ENCODE results near the gene TUT4.
A peak's percentile ranks its signal among the peaks of the same experiment; 100 is the strongest.

The TUT4 gene

DNA sequence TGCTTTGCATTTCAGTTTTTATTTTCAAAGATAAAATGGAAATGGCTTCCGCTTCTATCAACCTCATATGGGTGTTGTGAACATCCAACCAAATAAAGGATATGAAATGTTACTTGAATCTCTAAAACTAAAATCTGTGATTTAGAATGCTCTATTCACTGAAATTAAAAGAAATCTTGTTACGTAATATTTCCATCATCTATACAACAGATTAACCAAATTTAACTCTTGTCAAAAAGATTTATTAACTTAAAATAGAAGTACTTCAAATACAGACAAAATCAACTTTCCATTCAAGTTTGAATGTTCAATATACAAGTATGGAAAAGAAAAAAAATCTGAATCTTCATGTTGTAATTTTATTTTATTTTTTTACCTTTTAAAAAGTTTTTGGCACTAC lies 129.8 kb downstream of the TUT4 start:
- CTCF ChIA-PET: interaction anchor here (0.6 kb wide), 1 partner anchor 58 kb away, joined by 3 read pairs; no protein-coding TSS in a partner anchor
- POLR2A ChIA-PET (ENCODE audit: low non-redundant PET): no interaction called here
- TF ChIP-seq, protein P1, sequence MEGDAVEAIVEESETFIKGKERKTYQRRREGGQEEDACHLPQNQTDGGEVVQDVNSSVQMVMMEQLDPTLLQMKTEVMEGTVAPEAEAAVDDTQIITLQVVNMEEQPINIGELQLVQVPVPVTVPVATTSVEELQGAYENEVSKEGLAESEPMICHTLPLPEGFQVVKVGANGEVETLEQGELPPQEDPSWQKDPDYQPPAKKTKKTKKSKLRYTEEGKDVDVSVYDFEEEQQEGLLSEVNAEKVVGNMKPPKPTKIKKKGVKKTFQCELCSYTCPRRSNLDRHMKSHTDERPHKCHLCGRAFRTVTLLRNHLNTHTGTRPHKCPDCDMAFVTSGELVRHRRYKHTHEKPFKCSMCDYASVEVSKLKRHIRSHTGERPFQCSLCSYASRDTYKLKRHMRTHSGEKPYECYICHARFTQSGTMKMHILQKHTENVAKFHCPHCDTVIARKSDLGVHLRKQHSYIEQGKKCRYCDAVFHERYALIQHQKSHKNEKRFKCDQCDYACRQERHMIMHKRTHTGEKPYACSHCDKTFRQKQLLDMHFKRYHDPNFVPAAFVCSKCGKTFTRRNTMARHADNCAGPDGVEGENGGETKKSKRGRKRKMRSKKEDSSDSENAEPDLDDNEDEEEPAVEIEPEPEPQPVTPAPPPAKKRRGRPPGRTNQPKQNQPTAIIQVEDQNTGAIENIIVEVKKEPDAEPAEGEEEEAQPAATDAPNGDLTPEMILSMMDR (conservative IDR thresholded peaks at IDR 0.05; ENCODE audit: low read depth): no peak
- no peak for DNase-seq (ENCODE audit: low spot score)
- no peak overlapping the region for H3K27ac ChIP-seq

DNA sequence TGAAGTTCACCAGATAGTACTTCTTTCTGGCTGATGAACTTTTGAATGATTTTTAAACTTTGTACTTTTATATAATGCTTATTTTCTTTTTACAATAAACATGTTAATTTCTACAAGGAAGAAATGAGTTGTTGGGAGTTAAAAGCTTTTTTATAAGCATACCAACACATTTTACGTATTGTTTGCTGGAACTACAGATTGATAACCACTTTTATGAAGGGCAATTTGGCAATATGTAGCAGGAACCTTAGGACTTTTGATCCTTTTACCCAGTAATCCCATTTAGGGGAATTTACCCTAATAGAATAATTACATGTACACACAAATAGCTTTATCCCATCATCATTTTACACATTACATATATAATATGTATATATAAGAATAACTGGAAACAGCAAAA lies 132.2 kb downstream of the TUT4 start:
- ChIA-PET CTCF (interaction anchor here (0.6 kb wide), 1 partner anchor 238 kb away, joined by 3 read pairs; no protein-coding TSS in a partner anchor), POLR2A (ENCODE audit: low non-redundant PET) (no interaction called here)
- TF ChIP-seq, protein P1 (conservative IDR thresholded peaks at IDR 0.05; ENCODE audit: low read depth): no peak
- H3K27ac ChIP-seq: no peak overlapping the region
- DNase-seq (ENCODE audit: low spot score): no peak

DNA sequence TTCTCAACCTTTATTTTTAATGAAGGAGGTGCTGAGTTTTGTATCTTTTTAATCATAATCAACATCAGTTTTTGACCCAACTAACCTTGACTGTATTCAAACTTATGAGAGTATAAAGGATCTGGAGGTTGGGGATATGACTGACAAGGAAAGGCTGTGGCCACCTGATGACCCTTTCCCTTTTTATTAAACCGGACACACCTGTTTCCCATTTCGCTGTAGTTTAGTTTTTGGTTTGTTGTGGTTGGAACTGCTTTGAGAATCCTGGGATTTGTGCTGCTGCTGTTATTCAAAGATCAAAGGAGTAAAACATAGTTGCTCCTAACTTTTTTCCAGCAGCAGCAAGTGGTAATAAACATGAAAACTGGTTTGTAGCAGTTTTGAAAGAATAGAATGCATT lies 136.1 kb downstream of the TUT4 start:
- ChIA-PET CTCF (no interaction called here), POLR2A (ENCODE audit: low non-redundant PET) (no interaction called here)
- no peak for DNase-seq (ENCODE audit: low spot score)
- TF ChIP-seq, protein P1 (conservative IDR thresholded peaks at IDR 0.05; ENCODE audit: low read depth): no peak
- H3K27ac ChIP-seq: no peak overlapping the region

DNA sequence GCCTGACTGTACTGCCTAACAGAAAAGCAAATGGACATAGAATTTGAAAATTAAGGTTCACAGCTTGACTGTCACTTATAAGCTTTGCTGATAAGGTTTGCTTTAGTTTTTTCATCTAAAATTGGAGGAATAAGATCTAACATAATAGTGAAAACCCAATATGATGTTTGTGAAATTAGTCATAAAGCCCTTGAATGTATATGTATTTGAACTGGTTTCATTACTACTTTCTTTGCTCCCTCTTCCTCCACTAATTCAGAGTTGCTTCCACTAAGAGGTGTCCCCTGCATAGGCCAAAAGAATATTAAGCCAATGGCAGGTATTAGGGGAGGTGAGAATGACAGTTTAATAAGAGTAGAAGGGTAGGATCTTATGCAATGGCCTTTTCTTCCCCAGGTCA lies 137.9 kb downstream of the TUT4 start:
- no peak overlapping the region for H3K27ac ChIP-seq
- DNase-seq (ENCODE audit: low spot score): no peak
- POLR2A ChIA-PET (ENCODE audit: low non-redundant PET): no interaction called here
- CTCF ChIA-PET: no interaction called here
- TF ChIP-seq, protein P1 (conservative IDR thresholded peaks at IDR 0.05; ENCODE audit: low read depth): no peak

DNA sequence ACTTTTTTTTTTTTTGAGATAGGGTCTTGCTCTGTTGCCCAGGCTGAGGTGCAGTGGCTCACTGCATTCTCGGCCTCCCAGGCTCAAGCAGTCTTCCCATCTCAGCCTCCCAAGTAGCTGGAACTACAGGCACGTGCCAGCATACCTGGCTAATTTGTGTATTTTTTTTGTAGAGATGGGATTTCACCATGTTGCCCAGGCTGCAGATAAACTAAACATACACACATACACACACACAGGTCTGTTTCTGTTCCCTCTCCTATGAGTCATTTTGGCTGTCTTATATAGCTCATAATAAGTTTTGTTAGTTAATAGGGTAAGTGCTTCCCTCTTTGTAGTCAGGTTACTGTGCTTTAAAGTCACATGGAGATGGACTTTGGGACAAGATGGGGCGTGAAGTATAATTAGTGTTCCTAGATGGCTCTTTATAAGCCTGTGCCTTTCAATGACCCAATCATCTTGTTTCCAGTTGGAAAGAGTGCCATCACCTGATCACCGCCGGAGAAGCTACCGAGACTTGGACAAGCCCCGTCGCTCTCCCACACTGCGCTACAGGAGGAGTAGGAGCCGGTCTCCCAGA lies 139.4 kb downstream of the TUT4 start:
- POLR2A ChIA-PET (ENCODE audit: low non-redundant PET): interaction anchor here (0.6 to 0.7 kb wide), 2 partner anchors 10 to 506 kb away, joined by 3 read pairs; no protein-coding TSS in a partner anchor
- no peak for DNase-seq (ENCODE audit: low spot score)

DNA sequence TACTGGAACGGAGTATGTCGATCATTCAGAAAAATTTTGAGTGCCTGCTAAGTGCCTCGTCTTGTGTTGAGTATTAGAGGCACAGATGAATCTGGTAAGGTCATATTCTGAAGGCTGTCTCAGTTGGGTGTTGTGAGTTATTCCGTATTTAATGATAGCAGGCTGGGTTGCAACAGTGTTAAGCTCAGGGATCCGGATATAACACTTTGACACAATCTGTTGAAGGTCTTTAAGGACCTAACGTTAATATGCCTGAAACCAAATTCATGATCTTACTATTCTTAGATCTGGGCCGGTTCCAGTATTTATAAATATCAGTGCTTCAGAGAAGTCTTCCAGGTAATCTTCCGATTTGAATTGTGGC lies 147.9 kb downstream of the TUT4 start:
- no peak for DNase-seq (ENCODE audit: low spot score)
- CTCF ChIA-PET: interaction anchor here (0.6 to 1.0 kb wide), 3 partner anchors 34 to 245 kb away, joined by 3 to 4 read pairs (median 4); no protein-coding TSS in a partner anchor
- POLR2A ChIA-PET (ENCODE audit: low non-redundant PET): interaction anchor here (0.5 to 0.8 kb wide), 3 partner anchors 35 to 350 kb away, joined by 3 read pairs; partner anchors contain the start of gene TXNDC12
- H3K27ac ChIP-seq: peak overlapping the region; percentile 93
- TF ChIP-seq, protein P1 (conservative IDR thresholded peaks at IDR 0.05; ENCODE audit: low read depth): no peak

More for the DNA sequence above, 139.4 kb downstream of the TUT4 start:
- CTCF ChIA-PET: no interaction called here
- no peak overlapping the region for H3K27ac ChIP-seq
- TF ChIP-seq, protein P1 (conservative IDR thresholded peaks at IDR 0.05; ENCODE audit: low read depth): no peak
